Mesodermal cell (in vitro differentiated cells): ENCODE results near the gene TUBB4A.
"Not testable (repeated sequence)": the region's sequence is repeated elsewhere in the genome, so short reads cannot be mapped to it uniquely, and the experiment has no call there.

Source experiments
- H3K27ac ChIP-seq: 2 replicates; pipeline ENCODE4 v1.7.0; 2013; ENCODE audit warnings: mild to moderate bottlenecking, low read depth, low read length, moderate library complexity; ENCODE audit not compliant: severe bottlenecking
- H3K36me3 ChIP-seq: 2 replicates; pipeline ENCODE4 v1.7.1; 2013; ENCODE audit warnings: mild to moderate bottlenecking, low read length, moderate library complexity; ENCODE audit not compliant: control insufficient read depth, insufficient read depth
- H3K4me1 ChIP-seq: one replicate; pipeline ENCODE4 v1.7.1; 2013; ENCODE audit warnings: mild to moderate bottlenecking, low read length; ENCODE audit not compliant: insufficient read depth, control insufficient read depth, poor library complexity, severe bottlenecking
- H3K4me3 ChIP-seq: 2 replicates; pipeline ENCODE4 v1.7.0; 2013; ENCODE audit warnings: low read length, control low read depth, mild to moderate bottlenecking; ENCODE audit not compliant: insufficient read depth, poor library complexity, severe bottlenecking; ENCODE audit errors: extremely low read depth
- H3K9me3 ChIP-seq: 2 replicates; pipeline ENCODE4 v1.7.1; 2013; ENCODE audit warnings: mild to moderate bottlenecking, low read length, moderate library complexity; ENCODE audit not compliant: control insufficient read depth
- WGBS, 2 experiments: methylation state at CpG; one replicate each; pipeline ENCODE4 v1.1.5; 2013; ENCODE audit warnings: missing lambda C conversion rate in 2 of 2; ENCODE audit not compliant: insufficient coverage in 2 of 2; 5-methylcytosine and 5-hydroxymethylcytosine counted together

Gene TUBB4A

DNA sequence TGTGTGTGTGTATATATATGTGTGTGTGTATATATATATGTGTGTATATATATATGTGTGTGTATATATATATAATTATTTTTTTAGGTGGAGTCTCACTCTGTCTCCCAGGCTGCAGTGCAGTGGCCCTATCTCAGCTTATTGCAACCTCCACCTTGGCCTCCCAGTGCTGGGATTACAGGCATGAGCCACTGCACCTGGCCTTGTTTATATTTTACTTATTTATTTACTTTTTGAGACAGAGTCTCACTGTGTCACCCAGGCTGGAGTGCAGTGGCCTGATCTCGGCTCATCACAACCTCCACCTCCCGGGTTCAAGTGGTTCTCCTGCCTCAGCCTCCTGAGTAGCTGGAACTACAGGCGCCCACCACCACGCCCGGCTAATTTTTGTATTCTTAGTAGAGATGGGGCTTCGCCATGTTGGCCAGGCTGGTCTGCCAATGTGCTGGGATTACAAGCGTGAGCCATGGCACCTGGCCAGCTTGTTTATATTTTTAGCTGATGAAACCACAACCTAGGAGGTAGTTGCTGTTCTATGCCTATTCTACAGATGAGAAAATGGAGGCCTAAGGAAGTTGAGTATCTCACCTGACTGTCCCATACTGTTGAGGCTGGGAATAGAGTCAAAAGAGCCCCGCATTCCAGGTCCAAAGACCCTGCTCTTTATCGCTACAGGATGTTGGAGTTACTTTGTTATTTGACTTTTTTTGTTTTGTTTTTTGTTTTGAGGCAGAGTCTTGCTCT is 6.1 kb upstream of the TUBB4A start:
- WGBS, 2 experiments, result 82 to 90% methylated on average over 5 to 6 of the region's 9 CpGs
- not testable (repeated sequence) for H3K4me1 ChIP-seq, H3K4me3 ChIP-seq, H3K36me3 ChIP-seq, H3K27ac ChIP-seq, H3K9me3 ChIP-seq

DNA sequence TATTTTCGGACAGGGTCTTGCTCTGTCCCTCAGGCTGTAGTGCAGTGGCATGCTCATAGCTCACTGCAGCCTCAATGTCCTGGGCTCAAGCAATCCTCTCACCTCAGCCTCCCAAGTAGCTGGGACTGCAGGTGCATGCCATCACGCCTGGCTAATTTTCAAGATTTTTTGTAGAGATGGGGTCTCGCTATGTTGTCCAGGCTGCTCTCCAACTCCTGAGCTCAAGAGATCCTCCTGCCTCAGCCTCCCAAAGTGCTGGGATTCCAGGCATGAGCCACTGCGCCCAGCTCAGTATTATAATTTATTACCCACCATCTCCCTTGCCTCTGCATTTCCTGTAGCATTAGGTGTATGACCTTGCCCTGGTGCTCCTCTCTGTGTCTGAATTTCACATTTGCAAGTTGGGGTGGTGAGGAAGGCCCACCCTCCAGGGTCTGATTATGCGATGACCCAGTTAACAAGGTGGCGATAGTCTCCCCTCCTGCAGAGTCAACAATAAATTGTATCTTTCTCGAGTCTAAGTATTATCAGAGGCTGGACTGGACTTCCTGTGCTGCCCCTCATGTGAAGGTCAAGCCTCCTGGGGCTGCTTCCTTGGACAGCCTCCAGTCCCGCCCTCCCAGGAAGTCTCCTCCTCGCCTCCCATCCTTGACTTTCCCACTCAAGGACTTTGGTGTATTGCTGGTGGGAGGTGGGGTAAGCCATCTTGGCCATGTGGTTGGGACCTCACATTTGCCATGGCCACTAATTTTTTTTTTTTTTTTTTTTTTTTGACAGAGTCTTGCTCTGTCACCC is 1.5 kb upstream of the TUBB4A start:
- Histone ChIP-seq H3K27ac (no peak overlapping the region), H3K36me3 (no peaks in the 10 kb centered on the region), H3K4me3 (no peak overlapping the region), H3K4me1 (peaks cover 3% of the 10 kb centered on the region), H3K9me3 (no peaks in the 10 kb centered on the region)
- 89 to 91% methylated on average over 5 to 7 of the region's 9 CpGs for WGBS, 2 experiments

- Histone ChIP-seq H3K4me1 (peaks cover 3% of the 10 kb centered on the region), H3K27ac (no peak overlapping the region), H3K9me3 (no peaks in the 10 kb centered on the region), H3K36me3 (no peaks in the 10 kb centered on the region), H3K4me3 (no peak overlapping the region)
- 69 to 70% methylated on average over 16 of the region's 24 CpGs for WGBS, 2 experiments
These were observed 1.0 kb downstream of the TUBB4A start for GRCh38 chr19:6500837-6501739.

DNA sequence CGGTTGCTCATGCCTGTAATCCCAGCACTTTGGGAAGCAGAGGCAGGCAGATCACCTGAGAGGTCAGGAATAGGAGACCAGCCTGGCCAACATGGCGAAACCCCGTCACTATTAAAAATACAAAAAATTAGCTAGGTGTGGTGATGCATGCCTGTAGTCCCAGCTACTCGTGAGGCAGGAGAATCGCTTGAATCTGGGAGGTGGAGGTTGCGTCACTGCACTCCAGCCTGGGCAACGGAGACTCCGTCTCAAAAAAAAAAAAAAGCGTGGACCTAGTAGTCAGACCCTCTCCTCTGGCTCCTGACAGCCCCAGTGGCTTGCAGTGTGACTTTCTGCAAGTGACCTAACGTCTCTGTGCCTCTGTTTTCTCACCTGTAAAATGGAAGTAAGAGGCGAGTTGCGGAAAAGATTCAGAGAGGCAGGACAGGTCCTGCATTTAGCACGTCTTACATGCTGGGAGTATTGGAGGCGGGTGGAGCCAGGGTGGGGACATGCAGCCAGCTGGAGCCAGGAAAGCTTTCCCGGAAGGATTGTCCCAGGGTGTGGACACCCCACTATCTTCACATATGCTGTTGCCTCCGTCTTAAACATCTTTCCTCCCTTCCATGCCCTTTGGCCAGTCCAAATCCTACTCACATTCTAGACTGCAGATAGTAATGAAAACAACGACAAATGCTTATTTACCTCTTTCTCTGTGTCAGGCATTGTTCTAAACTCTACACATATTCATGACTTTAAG is 2.9 kb downstream of the TUBB4A start:
- H3K27ac ChIP-seq, result no peak overlapping the region
- 79 to 84% methylated on average over 13 to 14 of the region's 17 CpGs for WGBS, 2 experiments
- no peaks in the 10 kb centered on the region for H3K36me3 ChIP-seq
- H3K9me3 ChIP-seq, result no peaks in the 10 kb centered on the region
- peaks cover 3% of the 10 kb centered on the region for H3K4me1 ChIP-seq
- H3K4me3 ChIP-seq, result no peak overlapping the region

- no peaks in the 10 kb centered on the region for H3K9me3 ChIP-seq
- WGBS, 2 experiments, result 83 to 87% methylated on average over 6 of the region's 7 CpGs
- H3K36me3 ChIP-seq, result no peaks in the 10 kb centered on the region
- H3K4me3 ChIP-seq, result no peak overlapping the region
- peaks cover 3% of the 10 kb centered on the region for H3K4me1 ChIP-seq
- H3K27ac ChIP-seq, result no peak overlapping the region
These were observed 3.6 kb downstream of the TUBB4A start for GRCh38 chr19:6498294-6499036.

DNA sequence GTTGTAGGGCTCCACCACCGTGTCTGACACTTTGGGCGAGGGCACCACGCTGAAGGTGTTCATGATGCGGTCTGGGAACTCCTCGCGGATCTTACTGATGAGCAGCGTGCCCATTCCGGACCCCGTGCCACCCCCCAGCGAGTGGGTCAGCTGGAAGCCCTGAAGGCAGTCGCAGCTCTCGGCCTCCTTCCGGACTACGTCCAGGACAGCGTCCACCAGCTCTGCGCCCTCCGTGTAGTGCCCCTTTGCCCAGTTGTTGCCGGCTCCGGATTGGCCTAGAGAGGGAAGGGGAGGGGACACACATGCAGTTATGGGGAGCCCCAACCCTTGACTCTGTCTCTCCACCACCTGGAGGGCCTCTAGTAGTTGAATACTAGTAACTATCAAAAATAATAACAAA is 6.2 kb downstream of the TUBB4A start:
- 91 to 95% methylated on average over 14 to 17 of the region's 19 CpGs for WGBS, 2 experiments
- no peaks in the 10 kb centered on the region for H3K36me3 ChIP-seq
- H3K27ac ChIP-seq, result no peak overlapping the region
- no peak overlapping the region for H3K4me3 ChIP-seq
- H3K9me3 ChIP-seq, result no peaks in the 10 kb centered on the region
- H3K4me1 ChIP-seq, result no peaks in the 10 kb centered on the region

GRCh38 chr19:6494438-6495036 is 7.6 kb downstream of the TUBB4A start:
- Histone ChIP-seq H3K9me3 (no peaks in the 10 kb centered on the region), H3K36me3 (no peaks in the 10 kb centered on the region), H3K4me3 (no peak overlapping the region), H3K27ac (no peak overlapping the region), H3K4me1 (no peaks in the 10 kb centered on the region)
- WGBS, 2 experiments, result 79 to 83% methylated on average over 7 to 8 of the region's 8 CpGs

DNA sequence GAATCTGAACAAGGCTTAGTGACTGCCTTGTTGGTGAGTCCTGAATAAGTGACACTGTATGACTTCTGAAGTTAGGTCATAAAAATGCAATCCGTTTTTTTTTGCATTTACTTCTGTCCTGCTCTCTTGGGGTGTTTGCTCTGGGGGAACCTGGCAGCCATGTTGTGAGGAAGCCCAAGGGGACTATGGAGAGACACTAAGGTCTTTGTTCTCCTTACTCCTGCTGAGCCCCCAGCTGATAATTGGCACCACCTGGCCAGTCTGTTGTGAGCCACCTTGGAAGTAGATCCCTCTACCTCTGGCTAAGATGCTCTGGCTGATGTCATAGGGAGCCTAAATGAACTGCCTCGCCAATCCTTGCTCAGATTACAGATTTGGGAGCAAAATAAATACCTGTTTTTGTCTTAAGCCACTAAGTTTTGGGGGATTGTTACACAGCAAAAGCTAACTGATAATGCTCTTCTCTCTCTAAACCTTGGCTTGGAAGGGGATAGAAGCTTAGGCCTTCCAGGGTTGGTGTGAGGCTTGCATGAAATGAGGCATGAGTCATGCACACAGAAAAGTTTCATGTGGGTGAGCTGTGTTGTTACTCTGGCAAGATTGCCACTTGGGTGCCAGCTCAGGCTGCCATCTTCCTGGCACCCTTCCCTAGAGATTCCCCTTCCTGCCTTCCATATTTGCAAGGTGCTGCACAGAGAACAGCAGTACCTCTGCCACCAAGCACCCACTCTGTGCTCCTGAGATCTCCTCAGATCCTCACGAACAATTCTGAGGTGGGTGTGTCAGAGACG is 10.1 kb downstream of the TUBB4A start:
- no peaks in the 10 kb centered on the region for H3K4me1 ChIP-seq
- H3K27ac ChIP-seq, result no peak overlapping the region
- no peak overlapping the region for H3K4me3 ChIP-seq
- H3K36me3 ChIP-seq, result no peaks in the 10 kb centered on the region
- no peaks in the 10 kb centered on the region for H3K9me3 ChIP-seq
- 59 to 82% methylated on average over 3 to 4 of the region's 4 CpGs for WGBS, 2 experiments

DNA sequence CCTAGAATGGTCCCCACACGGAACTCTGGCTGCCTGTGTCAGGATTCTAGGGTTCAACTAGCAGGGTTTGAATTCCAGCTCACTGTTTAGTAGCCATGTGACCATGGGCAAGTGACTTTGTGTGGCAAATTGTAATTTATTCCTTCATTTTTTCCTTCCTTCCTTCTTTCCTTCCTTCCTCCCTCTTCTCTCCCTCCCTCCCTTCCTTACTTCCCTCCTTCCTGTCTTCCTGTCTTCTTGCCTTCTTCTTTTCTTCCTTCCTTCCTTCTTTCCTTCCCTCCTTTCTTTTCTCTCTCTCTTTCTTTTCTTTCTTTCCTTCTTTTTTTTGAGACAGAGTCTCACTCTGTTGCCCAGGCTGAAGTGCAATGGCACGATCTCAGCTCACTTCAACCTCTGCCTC is 12.0 kb downstream of the TUBB4A start:
- H3K4me3 ChIP-seq, result no peak overlapping the region
- no peaks in the 10 kb centered on the region for H3K4me1 ChIP-seq
- no peaks in the 10 kb centered on the region for H3K9me3 ChIP-seq
- 83 to 89% methylated on average over 2 of the region's 2 CpGs for WGBS, 2 experiments
- no peaks in the 10 kb centered on the region for H3K36me3 ChIP-seq
- no peak overlapping the region for H3K27ac ChIP-seq
